Measurements from ENCODE around the gene EXOC4. TPM values are rescaled to one million over a fixed set of nuclear protein-coding genes. Genes with fewer than 3 reads are reported as not detected.
"Not testable (repeated sequence)": the region's sequence is repeated elsewhere in the genome, so short reads cannot be mapped to it uniquely, and the experiment has no call there.

Gene EXOC4
- total and polyA plus RNA-seq, 2 of the 8 experiments (the other 6 are each of a cell fraction or from before 2014, with no cell fraction given): 27.0 to 67.3 TPM

DNA sequence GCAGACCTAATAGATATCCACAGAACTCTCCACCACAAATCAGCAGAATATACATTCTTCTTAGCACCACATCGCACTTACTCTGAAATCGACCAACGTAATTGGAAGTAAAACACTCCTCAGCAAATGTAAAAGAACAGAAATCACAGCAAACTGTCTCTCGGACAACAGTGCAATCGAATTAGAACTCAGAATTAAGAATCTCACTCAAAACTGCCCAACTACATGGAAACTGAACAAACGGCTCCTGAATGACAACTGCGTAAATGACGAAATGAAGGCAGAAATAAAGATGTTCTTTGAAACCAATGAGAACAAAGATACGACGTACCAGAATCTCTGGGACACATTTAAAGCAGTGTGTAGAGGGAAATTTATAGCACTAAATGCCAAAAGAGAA lies 42.1 kb upstream of the EXOC4 start:
- POLR2A ChIA-PET (ENCODE audit: partially characterized antibody): not testable (repeated sequence)

DNA sequence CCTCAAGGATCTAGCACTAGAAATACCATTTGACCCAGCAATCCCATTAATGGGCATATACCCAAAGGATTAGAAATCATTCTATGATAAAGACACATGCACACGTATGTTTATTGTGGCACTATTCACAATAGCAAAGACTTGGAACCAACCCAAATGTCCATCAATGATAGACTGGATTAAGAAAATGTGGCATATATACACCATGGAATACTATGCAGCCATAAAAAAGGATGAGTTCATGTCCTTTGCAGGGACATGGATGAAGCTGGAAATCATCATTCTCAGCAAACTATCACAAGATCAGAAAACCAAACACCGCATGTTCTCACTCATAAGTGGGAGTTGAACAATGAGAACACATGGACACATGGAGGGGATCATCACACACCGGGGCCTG lies 39.1 kb upstream of the EXOC4 start:
- H3K4me1 ChIP-seq (replicated peaks in 1 of 4; ENCODE audit: control insufficient read depth in 3 of 4, insufficient read depth in 4 of 4, low read length in 3 of 4); H3K4ac ChIP-seq (replicated peaks; ENCODE audit: insufficient read length, low read depth, low read length); H2BK5ac ChIP-seq (ENCODE audit: low read depth, low read length); H3K79me2 ChIP-seq (ENCODE audit: control insufficient read depth in 1 of 2, insufficient read depth in 2 of 2, low read length in 2 of 2); H3K23me2 ChIP-seq (ENCODE audit: low read depth, low read length); H3K9me3 ChIP-seq (ENCODE audit: insufficient read depth in 2 of 2, low read depth in 1 of 2, low read length in 1 of 2); H4K91ac ChIP-seq (replicated peaks; ENCODE audit: insufficient read length, low read length); H3K27me3 ChIP-seq (replicated peaks in 1 of 4; ENCODE audit: control insufficient read depth in 3 of 4, extremely low read depth in 1 of 4, insufficient read depth in 3 of 4, low read length in 3 of 4); H2BK20ac ChIP-seq (ENCODE audit: low read length); H3K27ac ChIP-seq (ENCODE audit: low read depth, low read length); H4K20me1 ChIP-seq (replicated peaks in 1 of 2; ENCODE audit: control insufficient read depth in 1 of 2, insufficient read depth in 2 of 2, low read length in 2 of 2); H3K56ac ChIP-seq (replicated peaks; ENCODE audit: insufficient read length, low read depth, low read length); H2BK15ac ChIP-seq (ENCODE audit: low read length); H3K79me1 ChIP-seq (ENCODE audit: low read depth, low read length); H3K9ac ChIP-seq (replicated peaks in 1 of 4; ENCODE audit: extremely low read depth in 1 of 4, low read depth in 3 of 4, low read length in 3 of 4); POLR2A ChIA-PET (ENCODE audit: partially characterized antibody); H2BK12ac ChIP-seq (ENCODE audit: low read depth, low read length); H3K4me2 ChIP-seq (ENCODE audit: insufficient read depth in 1 of 2, low read depth in 2 of 2, low read length in 2 of 2); H2AFZ ChIP-seq (ENCODE audit: low read length); H2BK120ac ChIP-seq (replicated peaks; ENCODE audit: low read depth, low read length); CTCF ChIA-PET (ENCODE audit: partially characterized antibody); H3K23ac ChIP-seq (ENCODE audit: insufficient read length); DNase-seq (ENCODE audit: low read depth in 1 of 2, low spot score in 2 of 2); H3K14ac ChIP-seq (ENCODE audit: insufficient read length); H3K4me3 ChIP-seq (ENCODE audit: extremely low read depth in 1 of 4, insufficient read depth in 2 of 4, low read depth in 3 of 4, low read length in 4 of 4); H4K5ac ChIP-seq (ENCODE audit: insufficient read length, low read depth, low read length); H2AK5ac ChIP-seq (ENCODE audit: low read depth, low read length); H3K18ac ChIP-seq (ENCODE audit: extremely low read depth, low read length); FAIRE-seq; H3K36me3 ChIP-seq (ENCODE audit: control insufficient read depth in 2 of 4, insufficient read depth in 4 of 4, low read length in 3 of 4); H4K8ac ChIP-seq (ENCODE audit: extremely low read depth, insufficient read depth, low read length): not testable (repeated sequence)
- 98% methylated on average over 3 of the region's 3 CpGs; no CpG with 5 or more reads in 1 of the 2 experiments for WGBS, 2 experiments (ENCODE audit: extremely low coverage in 1 of 2, insufficient coverage in 1 of 2, insufficient read length in 1 of 2, insufficient replicate concordance in 2 of 2, low coverage in 1 of 2, low lambda C conversion rate in 2 of 2, missing lambda C conversion rate in 1 of 2)

More for the DNA sequence above, 42.1 kb upstream of the EXOC4 start:
- H3K9ac ChIP-seq (replicated peaks in 1 of 4; ENCODE audit: extremely low read depth in 1 of 4, low read depth in 3 of 4, low read length in 3 of 4); H3K14ac ChIP-seq (ENCODE audit: insufficient read length); FAIRE-seq; H3K79me2 ChIP-seq (ENCODE audit: control insufficient read depth in 1 of 2, insufficient read depth in 2 of 2, low read length in 2 of 2); H3K23ac ChIP-seq (ENCODE audit: insufficient read length); H3K4me3 ChIP-seq (ENCODE audit: extremely low read depth in 1 of 4, insufficient read depth in 2 of 4, low read depth in 3 of 4, low read length in 4 of 4); H4K91ac ChIP-seq (replicated peaks; ENCODE audit: insufficient read length, low read length); H2AFZ ChIP-seq (ENCODE audit: low read length); H2BK15ac ChIP-seq (ENCODE audit: low read length); H3K27ac ChIP-seq (ENCODE audit: low read depth, low read length); H2BK5ac ChIP-seq (ENCODE audit: low read depth, low read length); H3K4me1 ChIP-seq (replicated peaks in 1 of 4; ENCODE audit: control insufficient read depth in 3 of 4, insufficient read depth in 4 of 4, low read length in 3 of 4); H3K4ac ChIP-seq (replicated peaks; ENCODE audit: insufficient read length, low read depth, low read length); H3K36me3 ChIP-seq (ENCODE audit: control insufficient read depth in 2 of 4, insufficient read depth in 4 of 4, low read length in 3 of 4); H4K20me1 ChIP-seq (replicated peaks in 1 of 2; ENCODE audit: control insufficient read depth in 1 of 2, insufficient read depth in 2 of 2, low read length in 2 of 2); H2BK120ac ChIP-seq (replicated peaks; ENCODE audit: low read depth, low read length); H3K9me3 ChIP-seq (ENCODE audit: insufficient read depth in 2 of 2, low read depth in 1 of 2, low read length in 1 of 2); H3K79me1 ChIP-seq (ENCODE audit: low read depth, low read length); H4K5ac ChIP-seq (ENCODE audit: insufficient read length, low read depth, low read length); H3K56ac ChIP-seq (replicated peaks; ENCODE audit: insufficient read length, low read depth, low read length); H2BK12ac ChIP-seq (ENCODE audit: low read depth, low read length); DNase-seq (ENCODE audit: low read depth in 1 of 2, low spot score in 2 of 2); H4K8ac ChIP-seq (ENCODE audit: extremely low read depth, insufficient read depth, low read length); H2AK5ac ChIP-seq (ENCODE audit: low read depth, low read length); H3K27me3 ChIP-seq (replicated peaks in 1 of 4; ENCODE audit: control insufficient read depth in 3 of 4, extremely low read depth in 1 of 4, insufficient read depth in 3 of 4, low read length in 3 of 4); H3K23me2 ChIP-seq (ENCODE audit: low read depth, low read length); H3K18ac ChIP-seq (ENCODE audit: extremely low read depth, low read length); H2BK20ac ChIP-seq (ENCODE audit: low read length); H3K4me2 ChIP-seq (ENCODE audit: insufficient read depth in 1 of 2, low read depth in 2 of 2, low read length in 2 of 2): not testable (repeated sequence)
- WGBS, 2 experiments (ENCODE audit: extremely low coverage in 1 of 2, insufficient coverage in 1 of 2, insufficient read length in 1 of 2, insufficient replicate concordance in 2 of 2, low coverage in 1 of 2, low lambda C conversion rate in 2 of 2, missing lambda C conversion rate in 1 of 2): 92% methylated on average over 10 of the region's 10 CpGs; no CpG with 5 or more reads in 1 of the 2 experiments
- CTCF ChIA-PET (ENCODE audit: partially characterized antibody): interaction anchor here (1.1 kb wide), 1 partner anchor 12 kb away, joined by 3 read pairs; no protein-coding TSS in a partner anchor
